Stimulated activated CD8-positive, alpha-beta memory T cell treated with anti-CD3 and anti-CD28 coated beads, Interleukin-12 subunit alpha, Interleukin-12 subunit beta, amount 100 ng/mL, for 1 hour (primary cell): Measurements from ENCODE around the gene CCDC57.

ENCODE experiments used
- DNase-seq: peaks from one replicate; pipeline ENCODE4 v3.0.0-alpha.2; 2020; ENCODE audit warnings: low read depth

The CCDC57 gene

GRCh38 chr17:82235056-82235774, 22.6 kb upstream of the CCDC57 start:
- no peak for DNase-seq

DNA sequence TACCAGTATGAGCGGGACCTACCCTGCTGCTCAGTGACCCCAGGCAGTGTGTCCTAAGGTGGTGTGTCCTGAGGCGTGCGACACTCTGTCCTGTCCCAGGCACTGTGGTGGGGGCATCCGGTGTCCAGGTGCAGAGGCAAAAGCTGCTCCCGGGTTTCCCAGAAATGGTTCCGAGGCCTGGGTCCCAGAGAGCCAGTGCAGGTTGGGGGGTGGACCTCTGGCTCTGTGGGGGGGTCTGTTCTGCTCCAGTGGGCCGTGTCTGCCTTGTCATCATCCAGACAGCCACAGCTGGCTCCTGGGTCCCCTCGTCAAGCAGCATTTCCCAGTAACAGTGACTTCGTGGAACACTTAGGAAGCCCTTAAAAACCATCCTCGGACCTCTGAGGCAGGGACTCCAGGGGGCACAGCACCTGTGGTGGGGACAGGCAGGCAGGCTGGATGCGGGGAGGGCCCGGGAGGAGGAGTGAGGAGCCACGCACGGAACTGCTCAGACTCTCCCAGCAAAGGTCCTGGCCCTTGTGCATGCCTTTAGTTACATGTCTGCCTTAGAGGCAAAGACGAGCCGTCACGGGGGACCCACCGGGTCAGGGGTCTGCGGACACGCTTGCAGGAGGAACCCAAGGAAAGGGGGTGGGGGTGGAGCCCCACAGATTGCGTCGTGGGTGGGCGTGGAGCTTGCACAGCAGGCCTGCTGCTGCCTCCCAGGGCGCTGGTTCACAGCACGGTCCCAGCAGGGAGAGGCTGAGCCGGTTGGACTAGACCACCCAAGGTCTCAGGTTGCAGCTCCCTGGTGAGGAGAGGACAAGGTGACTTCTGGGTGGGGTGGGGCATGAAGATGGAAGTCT, 21.8 kb upstream of the CCDC57 start:
- DNase-seq: no peak

GRCh38 chr17:82232876-82233785, 20.5 kb upstream of the CCDC57 start:
- DNase-seq: no peak

DNA sequence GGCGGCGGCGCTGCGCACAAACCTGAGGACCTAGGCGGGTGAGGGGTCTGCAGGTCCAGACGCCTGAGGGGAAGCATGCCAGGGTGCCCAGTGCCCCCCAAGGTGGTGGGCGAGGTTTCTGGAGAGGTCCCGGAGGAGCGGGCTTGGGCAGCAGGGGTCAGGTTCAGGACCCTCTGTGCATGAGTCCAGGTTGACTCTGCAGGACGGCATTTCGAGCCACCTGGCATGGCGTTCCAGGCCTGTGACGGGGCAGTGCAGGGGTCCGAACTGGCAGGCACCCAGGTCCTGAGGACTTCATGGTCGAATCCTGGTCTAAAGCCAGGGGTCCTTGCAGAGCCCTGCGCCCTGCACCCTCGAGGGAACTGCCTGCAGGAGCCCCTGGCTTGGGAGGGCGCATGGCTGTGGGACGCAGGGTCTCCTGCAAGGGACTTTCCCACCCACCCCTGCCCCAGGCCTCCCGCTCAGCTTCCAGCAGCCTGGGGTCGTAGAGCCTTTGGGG, 19.7 kb upstream of the CCDC57 start:
- no peak for DNase-seq

DNA sequence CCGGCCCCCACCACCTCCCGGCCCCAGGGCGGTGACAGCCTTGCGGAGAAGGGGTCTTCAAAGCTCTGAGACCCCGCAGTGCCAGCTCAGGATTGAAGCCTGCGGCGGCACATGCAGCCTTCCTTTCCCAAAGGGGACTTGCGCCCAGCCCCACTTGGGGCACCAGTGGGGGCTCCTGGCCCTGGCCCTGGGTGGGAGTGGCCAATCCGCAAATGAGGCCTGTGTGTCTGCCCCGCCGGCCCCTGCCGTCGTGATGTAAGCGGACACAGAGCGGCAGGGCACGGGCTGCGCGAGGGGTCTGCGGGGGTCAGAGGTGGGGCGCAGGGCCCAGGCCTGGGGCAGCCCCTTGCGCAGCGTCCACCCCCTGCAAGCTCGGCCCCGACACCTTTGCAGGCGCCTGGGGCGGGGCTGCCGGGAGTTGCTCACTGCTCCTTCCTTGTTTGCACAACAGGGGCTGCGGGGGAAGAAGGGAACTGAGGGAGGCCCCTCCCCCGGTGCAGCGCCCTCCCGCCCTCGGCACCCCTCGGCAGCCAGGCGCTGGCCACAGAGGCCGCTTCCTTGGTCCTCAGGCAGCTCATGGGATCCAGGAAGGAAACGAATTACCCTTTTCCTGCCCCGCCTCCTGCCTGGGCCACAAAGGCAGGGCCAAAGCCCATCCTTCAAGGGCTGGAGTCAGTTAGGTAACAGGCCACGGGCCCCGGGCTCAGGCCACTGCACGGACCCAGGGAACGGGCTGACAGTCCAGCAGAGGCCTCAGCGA, 19.1 kb upstream of the CCDC57 start:
- DNase-seq: no peak

DNA sequence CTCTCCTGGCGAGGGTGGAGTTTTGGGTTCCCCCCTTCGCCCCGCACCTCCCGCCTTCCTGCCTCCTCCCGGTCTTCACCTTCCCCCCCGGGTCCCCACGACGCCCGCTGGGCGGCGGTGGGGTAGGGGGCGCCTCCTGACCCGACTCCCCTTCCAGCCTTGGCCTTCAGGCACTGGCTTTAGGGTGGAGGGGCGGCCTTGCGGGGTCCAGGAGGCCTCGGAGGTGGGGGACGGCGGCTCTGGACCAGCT, 18.6 kb upstream of the CCDC57 start:
- no peak for DNase-seq

GRCh38 chr17:82230609-82231311, 18.1 kb upstream of the CCDC57 start:
- DNase-seq: no peak

DNA sequence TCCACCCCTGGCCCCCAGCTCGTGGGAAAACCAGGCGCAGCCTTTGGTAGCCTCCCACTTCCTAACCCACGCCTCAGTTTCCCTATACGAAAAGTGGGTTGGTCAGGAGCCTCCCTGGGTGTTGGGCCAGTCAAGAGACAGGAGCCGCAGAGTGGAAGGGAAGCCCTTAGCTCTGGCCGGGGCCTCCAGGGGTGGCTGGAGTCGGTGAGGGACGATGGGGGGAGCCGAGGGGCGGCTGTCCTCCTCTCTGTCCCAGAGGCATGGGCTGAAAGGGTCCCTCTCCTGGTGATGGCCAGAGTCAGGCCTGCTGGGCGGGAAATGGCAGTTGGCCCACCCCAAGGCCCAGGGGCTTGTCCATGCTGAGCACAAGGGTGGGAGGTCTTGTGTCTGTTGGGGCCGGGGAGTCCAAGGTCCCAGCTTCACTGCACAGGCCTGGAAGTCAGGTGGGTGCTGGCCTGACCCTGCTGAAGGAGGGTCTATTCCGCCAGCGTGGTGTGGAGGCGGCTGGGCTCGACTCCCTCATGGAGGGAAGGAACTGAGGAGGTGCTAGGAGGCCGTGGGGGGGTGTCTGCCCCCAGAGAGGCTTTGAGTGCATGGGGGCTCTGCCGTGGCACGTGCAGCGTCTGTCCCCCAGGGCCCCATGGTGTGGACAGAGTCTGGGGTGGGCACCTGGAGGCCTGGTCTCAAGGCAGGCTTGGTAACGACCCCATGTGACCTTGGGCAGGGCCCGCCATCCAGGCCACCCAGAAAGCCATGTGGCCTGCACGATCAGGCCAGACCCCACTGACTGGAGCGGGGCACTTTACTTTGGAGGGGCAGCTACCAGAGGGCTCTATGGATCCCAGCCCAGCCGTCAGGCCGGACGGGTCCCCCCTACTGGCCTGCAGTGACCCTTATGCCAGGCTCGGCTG, 17.3 kb upstream of the CCDC57 start:
- DNase-seq: no peak

DNA sequence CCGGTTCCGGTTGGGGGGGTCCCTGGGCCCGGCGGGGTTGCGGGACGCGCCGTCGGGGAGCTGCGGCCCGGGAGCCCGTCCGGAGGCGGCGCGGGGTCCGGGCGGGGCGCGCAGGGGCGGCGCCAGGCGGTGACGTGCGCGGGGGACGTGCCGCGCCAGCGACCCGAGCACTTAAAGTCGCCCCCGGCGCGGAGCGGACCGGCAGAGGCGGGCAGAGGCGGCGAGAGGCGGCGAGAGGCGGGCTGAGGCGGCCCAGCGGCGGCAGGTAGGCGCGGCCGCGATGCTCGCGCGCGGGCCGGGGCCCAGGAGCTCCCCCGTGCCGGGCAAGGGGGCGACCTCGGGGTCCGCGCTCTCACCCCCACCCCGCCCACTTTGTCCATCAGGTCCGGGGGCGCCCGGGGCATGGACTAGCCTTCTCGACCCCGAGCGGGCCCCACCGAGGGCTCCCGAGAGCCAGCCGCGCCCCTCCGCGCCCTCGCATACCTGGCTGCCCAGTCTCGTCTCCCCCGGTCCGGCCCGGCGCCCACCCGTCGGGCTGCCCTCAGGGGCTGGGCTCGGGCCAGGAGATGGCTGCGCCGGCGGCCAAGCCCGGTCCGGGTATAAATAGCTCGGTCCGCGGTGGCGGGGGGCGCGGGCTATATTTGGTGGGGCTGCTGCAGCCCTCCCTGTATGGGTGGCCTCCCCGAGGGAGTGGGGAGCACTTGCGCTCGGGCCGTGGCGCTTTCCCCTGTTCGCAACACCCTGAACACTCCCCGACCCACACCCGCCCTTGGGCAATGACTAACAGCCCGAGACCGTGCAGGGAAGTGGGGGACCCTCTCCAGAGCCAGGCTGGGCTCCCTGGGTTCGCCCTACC, 16.4 kb upstream of the CCDC57 start, which contains the start of gene SLC16A3:
Gene SLC16A3 (plus strand): TSS at position 201 of the 856 bp plus-strand sequence. CDS start 6,967 bp downstream, outside the sequence.
- peak; percentile 56 for DNase-seq

GRCh38 chr17:82228278-82228841, 15.7 kb upstream of the CCDC57 start:
- no peak for DNase-seq

- no peak for DNase-seq
These were observed 15.1 kb upstream of the CCDC57 start for GRCh38 chr17:82227629-82228277.

DNA sequence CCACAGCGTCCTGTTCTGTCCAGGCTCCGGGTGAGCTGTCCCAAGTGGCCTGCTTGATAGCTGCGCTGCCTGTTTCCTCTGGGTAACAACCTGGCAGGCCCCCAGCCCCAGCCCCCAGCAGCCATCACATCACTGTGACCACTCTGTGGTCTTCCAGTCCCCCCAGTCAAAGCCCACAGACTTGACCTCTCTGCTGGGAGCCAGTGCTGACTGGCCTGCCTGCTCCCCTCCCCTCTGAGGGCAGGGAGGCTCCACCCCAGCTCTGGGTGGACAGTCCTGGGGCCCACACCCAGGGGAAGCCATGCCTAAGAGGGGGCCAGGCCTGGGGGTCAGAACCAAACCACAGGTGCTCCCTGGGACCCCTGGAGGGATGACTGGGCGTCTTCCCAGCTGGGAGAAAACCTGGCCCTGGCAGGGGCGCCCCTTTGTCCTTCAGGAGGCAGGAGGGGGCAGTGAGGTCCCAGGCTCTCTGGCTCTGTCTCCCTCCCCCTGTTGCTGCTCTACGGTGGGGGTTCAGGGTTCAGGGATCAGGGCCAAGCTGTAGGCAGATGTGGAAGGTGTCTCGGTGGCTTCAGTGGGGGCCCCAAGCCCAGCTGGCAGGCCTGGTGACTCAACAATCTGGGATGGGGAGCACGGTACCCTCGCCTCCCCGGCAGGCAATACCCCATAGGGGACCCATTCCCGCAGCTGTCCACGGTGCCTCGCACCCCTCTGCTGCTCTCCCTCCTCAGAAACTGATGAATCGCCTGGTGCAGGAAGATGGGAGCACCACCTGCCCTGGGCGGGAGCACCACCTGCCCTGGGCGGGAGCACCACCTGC, 14.4 kb upstream of the CCDC57 start:
- no peak for DNase-seq

- DNase-seq: no peak
These were observed 13.6 kb upstream of the CCDC57 start for GRCh38 chr17:82226146-82226808.

GRCh38 chr17:82225368-82226029, 12.9 kb upstream of the CCDC57 start:
- DNase-seq: no peak

DNA sequence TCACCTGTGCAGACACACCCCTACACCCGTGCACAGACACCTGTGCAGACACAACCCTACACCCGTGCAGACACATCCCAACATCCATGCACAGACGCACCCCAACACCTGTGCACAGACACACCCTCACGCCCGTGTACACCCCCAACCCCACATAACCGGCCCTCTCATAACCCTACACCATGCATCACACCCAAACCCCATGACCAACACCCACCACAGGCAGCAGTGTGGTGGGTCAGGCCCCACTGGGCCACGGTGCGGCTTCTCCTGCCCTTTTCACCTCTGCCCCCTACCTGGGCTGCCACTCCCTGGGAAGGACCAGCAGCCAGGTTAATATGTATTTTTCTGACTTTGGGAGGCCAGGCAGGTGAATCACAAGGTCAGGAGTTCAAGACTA, 12.0 kb upstream of the CCDC57 start:
- DNase-seq: no peak

DNA sequence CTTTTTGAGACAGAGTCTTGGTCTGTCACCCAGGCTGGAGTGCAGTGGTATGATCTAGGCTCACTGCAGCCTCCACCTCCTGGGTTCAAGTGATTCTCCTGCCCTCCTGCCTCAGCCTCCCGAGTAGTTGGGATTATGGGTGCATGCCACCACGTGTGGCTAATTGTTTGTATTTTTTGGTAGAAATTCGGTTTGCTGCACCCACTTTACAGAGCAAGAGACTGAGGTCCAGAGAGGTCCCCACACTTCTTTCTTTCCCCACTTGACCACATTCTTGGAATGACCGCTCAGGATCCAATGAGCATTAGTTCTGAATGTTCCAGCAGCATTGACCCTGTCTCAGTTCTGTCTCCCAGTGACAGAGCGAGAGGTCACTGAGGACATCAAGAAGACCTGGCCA, 10.9 kb upstream of the CCDC57 start:
- DNase-seq: no peak
